Cardiac fibroblast (primary cell): ENCODE results near the gene MAP3K10.

Experiments used
- DNase-seq, 2 donors: peaks; one replicate each; pipeline versions ENCODE4 v3.0.0 to v3.0.0-alpha.2; 2010; ENCODE audit warnings: low read depth in 2 of 2
- H3K4me3 ChIP-seq, 2 donors: replicated peaks in 1 of 2; 1 replicate in 1 of 2; 2 replicates in 1 of 2; pipeline ENCODE4 v1.5.1; 2011; ENCODE audit warnings: low read depth in 2 of 2, low read length in 2 of 2, mild to moderate bottlenecking in 2 of 2, moderate library complexity in 1 of 2
- TF ChIP-seq, protein P1 (sequence below): IDR thresholded peaks from one replicate; pipeline ENCODE4 v1.5.1; 2011; ENCODE audit warnings: low read depth, mild to moderate bottlenecking, low read length, inconsistent platforms

The MAP3K10 gene

DNA sequence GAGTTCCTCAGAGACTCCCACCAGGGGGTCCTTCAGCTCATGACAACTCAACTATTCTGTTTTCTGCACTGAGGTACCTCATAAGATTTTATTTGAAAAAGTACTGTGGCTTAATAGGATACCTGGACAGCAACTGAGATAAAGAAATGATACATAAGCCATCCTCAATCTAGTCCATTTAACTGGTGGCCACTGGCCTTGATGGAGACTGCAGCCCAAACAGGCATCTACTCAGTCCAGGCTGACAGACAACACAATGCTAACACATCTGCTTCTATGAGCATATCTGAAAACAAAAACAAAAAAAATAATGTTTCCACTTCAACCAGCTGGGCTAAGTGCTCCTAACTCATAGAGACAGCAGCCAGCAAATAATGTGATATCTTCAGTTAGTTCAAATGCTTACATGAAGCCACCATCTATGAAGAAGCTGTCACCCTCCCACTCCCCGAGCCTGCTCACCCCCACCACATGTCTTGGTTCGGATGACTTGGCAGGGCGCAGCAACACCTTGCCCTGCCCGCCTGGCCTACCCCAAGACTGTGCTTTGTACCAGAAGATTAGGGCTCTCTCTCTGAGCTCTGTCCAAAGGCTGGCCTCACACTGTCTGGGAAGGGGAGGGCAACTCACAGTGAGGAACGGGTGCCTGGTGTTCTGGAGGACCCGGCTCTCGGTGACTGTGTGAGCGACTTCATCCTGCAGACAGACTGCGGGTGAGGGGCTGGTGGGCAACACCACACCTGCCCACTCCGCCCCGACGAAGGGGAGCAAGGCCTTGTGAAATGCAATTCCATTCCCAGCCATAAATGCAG is 48.4 kb downstream of the MAP3K10 start:
- H3K4me3 ChIP-seq: no peak overlapping the region
- DNase-seq: no peak
- TF ChIP-seq, protein P1, sequence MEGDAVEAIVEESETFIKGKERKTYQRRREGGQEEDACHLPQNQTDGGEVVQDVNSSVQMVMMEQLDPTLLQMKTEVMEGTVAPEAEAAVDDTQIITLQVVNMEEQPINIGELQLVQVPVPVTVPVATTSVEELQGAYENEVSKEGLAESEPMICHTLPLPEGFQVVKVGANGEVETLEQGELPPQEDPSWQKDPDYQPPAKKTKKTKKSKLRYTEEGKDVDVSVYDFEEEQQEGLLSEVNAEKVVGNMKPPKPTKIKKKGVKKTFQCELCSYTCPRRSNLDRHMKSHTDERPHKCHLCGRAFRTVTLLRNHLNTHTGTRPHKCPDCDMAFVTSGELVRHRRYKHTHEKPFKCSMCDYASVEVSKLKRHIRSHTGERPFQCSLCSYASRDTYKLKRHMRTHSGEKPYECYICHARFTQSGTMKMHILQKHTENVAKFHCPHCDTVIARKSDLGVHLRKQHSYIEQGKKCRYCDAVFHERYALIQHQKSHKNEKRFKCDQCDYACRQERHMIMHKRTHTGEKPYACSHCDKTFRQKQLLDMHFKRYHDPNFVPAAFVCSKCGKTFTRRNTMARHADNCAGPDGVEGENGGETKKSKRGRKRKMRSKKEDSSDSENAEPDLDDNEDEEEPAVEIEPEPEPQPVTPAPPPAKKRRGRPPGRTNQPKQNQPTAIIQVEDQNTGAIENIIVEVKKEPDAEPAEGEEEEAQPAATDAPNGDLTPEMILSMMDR: no peak

DNA sequence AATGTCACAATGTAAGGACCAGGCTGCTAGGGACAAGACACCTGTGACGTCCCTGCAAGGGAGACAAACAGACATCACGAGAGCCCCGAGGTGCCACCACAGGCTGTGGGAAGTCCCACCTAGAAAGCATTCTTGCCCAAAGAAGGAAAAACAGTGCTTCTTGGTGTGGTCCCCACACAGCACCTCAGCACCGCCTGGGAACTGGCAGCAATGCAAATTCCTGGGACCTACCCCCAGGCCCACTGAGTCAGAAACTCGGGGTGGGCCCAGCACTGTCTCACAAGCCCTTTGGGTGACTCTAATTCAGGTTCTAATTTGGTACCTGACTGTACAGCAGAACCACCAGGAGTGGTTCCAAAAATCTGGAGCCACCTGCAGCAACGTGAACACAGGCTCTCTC is 49.1 kb downstream of the MAP3K10 start:
- H3K4me3 ChIP-seq: no peak overlapping the region
- DNase-seq: no peak
- TF ChIP-seq, protein P1: no peak

GRCh38 chr19:40241125-40241808 is 50.0 kb downstream of the MAP3K10 start:
- TF ChIP-seq, protein P1: no peak
- DNase-seq: no peak
- no peak overlapping the region for H3K4me3 ChIP-seq

- TF ChIP-seq, protein P1: no peak
- peak; percentile 65 to 94 for DNase-seq
- no peak overlapping the region for H3K4me3 ChIP-seq
Observed at GRCh38 chr19:40241809-40242384, 50.7 kb downstream of the MAP3K10 start.

- no peak overlapping the region for H3K4me3 ChIP-seq
- DNase-seq: no peak
- TF ChIP-seq, protein P1: no peak
Observed at GRCh38 chr19:40242480-40242879, 51.3 kb downstream of the MAP3K10 start.

DNA sequence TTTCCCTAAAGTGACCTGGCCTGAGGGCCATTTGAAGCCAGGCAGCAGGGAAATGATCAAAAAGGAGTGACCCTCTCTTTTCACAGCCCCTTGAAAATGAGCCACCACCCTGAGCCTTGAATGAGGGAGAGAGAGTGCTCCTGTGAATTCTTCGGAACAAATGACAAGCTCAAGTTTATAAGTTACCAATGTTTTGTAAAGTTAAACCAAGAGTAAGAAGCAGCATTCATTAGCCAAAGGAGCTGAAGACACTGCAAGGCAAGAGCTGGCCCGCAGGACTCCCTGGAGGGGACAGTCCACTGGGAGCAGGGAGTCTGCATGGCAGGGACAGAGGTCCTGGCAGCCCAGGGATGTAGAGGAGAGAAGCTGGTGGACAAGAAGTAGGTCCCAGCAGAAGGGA is 52.0 kb downstream of the MAP3K10 start:
- H3K4me3 ChIP-seq: no peak overlapping the region
- no peak for DNase-seq
- TF ChIP-seq, protein P1: no peak
